H1 (cell line): ENCODE data around the gene PPARGC1A. TPM values are rescaled to one million over a fixed set of nuclear protein-coding genes. Genes with fewer than 3 reads are reported as not detected.

Experiments
- polyA plus RNA-seq, 7 experiments: library from polyadenylated mRNA; depleted of rRNA in 3 of 7; stranded (reverse) in 5 of 7; unstranded in 2 of 7; fragments of >200 nt in 5 of 7; fragments of 200-250 nt in 2 of 7; gene quantifications; 1 replicate in 5 of 7; 2 replicates in 1 of 7; 4 replicates in 1 of 7; pipeline versions ENCODE4 v1.2.1 to v1.2.3, GENCODE V29; 2011 to 2013; ENCODE audit warnings: missing spikeins in 2 of 7, mixed read lengths in 2 of 7
- total RNA-seq: library from RNA; stranded (reverse); fragmentation: NEBNext Ultra II Directional; extraction: Animal tissue kit (Norgen Biotek cat#: 25700); gene quantifications from 2 replicates; pipeline ENCODE4 v1.2.1, GENCODE V29; 2021
- TF ChIP-seq, protein P1 (sequence below): IDR thresholded peaks from 2 replicates; pipeline ENCODE4 v1.6.1; 2012; ENCODE audit warnings: low read length, inconsistent platforms

PPARGC1A gene
- total and polyA plus RNA-seq, 2 of the 8 experiments (the other 6 are each of a cell fraction or from before 2014, with no cell fraction given): 0.54 to 1.4 TPM

- TF ChIP-seq, protein P1, sequence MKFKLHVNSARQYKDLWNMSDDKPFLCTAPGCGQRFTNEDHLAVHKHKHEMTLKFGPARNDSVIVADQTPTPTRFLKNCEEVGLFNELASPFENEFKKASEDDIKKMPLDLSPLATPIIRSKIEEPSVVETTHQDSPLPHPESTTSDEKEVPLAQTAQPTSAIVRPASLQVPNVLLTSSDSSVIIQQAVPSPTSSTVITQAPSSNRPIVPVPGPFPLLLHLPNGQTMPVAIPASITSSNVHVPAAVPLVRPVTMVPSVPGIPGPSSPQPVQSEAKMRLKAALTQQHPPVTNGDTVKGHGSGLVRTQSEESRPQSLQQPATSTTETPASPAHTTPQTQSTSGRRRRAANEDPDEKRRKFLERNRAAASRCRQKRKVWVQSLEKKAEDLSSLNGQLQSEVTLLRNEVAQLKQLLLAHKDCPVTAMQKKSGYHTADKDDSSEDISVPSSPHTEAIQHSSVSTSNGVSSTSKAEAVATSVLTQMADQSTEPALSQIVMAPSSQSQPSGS: no peak
These were observed 23.3 kb downstream of the PPARGC1A start (continued) for GRCh38 chr4:23866450-23867075.
